ENCODE results near the gene CFAP221. TPM values are rescaled to one million over a fixed set of nuclear protein-coding genes. Genes with fewer than 3 reads are reported as not detected.

Gene CFAP221
- total RNA-seq, 1 donor from 2014 or later: 1.8 TPM

DNA sequence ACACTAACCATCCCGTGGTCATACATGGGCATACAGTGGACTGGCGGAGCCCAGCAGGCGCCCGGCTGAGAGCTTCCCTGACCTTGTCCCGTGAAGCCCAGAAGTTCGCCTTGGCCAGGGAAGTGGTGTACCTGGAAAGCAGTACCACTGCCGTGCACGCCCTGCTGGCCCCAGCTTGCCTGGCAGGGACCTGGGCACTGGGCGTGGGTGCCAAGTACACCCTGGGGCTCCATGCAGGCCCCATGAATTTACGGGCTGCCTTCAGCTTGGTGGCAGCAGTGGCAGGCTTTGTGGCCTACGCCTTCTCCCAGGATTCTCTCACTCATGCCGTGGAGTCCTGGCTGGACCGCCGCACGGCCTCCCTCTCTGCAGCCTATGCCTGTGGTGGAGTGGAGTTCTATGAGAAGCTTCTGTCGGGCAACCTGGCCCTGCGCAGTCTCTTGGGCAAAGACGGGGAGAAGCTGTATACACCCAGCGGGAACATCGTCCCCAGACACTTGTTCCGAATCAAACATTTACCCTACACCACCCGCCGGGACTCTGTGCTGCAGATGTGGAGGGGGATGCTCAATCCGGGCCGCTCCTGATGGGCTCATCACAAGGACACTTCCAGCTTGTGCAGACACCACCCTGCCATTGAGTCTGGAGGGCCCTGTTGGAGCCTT, 137.1 kb downstream of the CFAP221 start:
- Histone ChIP-seq H3K4me3 (ENCODE audit: low read depth, low read length) (no peak overlapping the region), H3K27me3 (ENCODE audit: control insufficient read depth, insufficient read depth, low read length) (no peaks in the 10 kb centered on the region)
- no peak for TF ChIP-seq CTCF (IDR thresholded peaks at IDR 0.05; ENCODE audit: insufficient read depth, low read length, poor library complexity, severe bottlenecking)

DNA sequence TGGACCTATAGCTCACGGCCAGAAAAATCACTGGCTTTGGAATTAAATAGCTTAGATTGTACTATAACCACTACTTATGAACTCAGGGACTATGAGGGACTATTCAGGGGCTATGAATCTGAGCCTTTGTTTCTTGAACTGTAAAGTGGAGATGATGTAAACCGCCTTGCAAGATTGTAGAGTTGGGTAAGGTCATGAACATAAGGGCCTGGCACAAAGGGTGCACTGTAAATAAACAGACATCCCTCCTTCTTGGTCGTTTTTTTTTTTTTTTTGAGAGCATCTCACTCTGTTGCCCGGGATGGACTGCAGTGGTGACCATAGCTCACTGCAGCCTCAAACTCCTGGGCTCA, 137.6 kb downstream of the CFAP221 start:
- no peak for DNase-seq (ENCODE audit: low read depth)

More for the DNA sequence above, 137.1 kb downstream of the CFAP221 start:
- DNase-seq (ENCODE audit: low read depth): no peak
- peaks cover 1% of the 10 kb centered on the region for H3K36me3 ChIP-seq (ENCODE audit: control insufficient read depth, insufficient read depth, low read length)

GRCh38 chr2:119682578-119682977, 138.3 kb downstream of the CFAP221 start:
- TF ChIP-seq CTCF (IDR thresholded peaks at IDR 0.05; ENCODE audit: insufficient read depth, low read length, poor library complexity, severe bottlenecking): no peak

More for the DNA sequence above, 137.6 kb downstream of the CFAP221 start:
- H3K36me3 ChIP-seq (ENCODE audit: control insufficient read depth, insufficient read depth, low read length): peaks cover 1% of the 10 kb centered on the region
- no peak overlapping the region for H3K4me3 ChIP-seq (ENCODE audit: low read depth, low read length)
- no peak for TF ChIP-seq CTCF (IDR thresholded peaks at IDR 0.05; ENCODE audit: insufficient read depth, low read length, poor library complexity, severe bottlenecking)
- H3K27me3 ChIP-seq (ENCODE audit: control insufficient read depth, insufficient read depth, low read length): no peaks in the 10 kb centered on the region

DNA sequence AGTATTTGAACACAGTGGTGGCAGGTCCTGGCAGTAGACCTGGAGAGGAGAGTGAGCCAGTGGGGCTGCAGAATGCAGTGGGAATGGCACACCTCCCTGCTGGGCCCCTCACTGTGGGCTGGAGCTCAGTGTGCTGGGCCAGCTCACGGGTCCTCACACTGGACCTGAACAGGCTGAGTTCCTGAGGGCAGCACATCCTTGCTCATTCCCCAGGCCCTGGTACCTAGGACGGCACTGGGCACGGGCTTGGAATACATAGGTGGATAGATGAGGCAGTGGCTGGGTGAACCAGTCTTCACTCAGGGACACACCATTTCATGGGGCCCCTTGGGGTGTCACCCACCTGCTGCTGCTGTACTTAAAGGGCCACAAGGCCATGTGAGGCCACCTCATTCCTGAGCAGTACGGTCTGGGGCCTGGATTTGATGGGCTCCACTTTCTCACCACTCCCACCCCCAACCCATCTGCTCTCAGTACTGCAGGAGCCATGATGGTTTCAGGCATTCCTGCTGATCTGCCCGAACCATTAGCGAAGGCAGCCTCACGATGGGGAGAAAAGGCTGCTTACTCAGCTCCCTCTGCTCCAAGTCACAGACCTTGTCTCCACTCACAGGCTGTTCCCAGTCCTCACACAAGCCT, 138.9 kb downstream of the CFAP221 start:
- DNase-seq (ENCODE audit: low read depth): no peak
- peaks cover 1% of the 10 kb centered on the region for H3K36me3 ChIP-seq (ENCODE audit: control insufficient read depth, insufficient read depth, low read length)
- TF ChIP-seq CTCF (IDR thresholded peaks at IDR 0.05; ENCODE audit: insufficient read depth, low read length, poor library complexity, severe bottlenecking): no peak
- no peaks in the 10 kb centered on the region for H3K27me3 ChIP-seq (ENCODE audit: control insufficient read depth, insufficient read depth, low read length)
- no peak overlapping the region for H3K4me3 ChIP-seq (ENCODE audit: low read depth, low read length)

More at GRCh38 chr2:119682578-119682977, 138.3 kb downstream of the CFAP221 start:
- no peak overlapping the region for H3K4me3 ChIP-seq (ENCODE audit: low read depth, low read length)
- H3K27me3 ChIP-seq (ENCODE audit: control insufficient read depth, insufficient read depth, low read length): no peaks in the 10 kb centered on the region
- H3K36me3 ChIP-seq (ENCODE audit: control insufficient read depth, insufficient read depth, low read length): peaks cover 1% of the 10 kb centered on the region
- no peak for DNase-seq (ENCODE audit: low read depth)

DNA sequence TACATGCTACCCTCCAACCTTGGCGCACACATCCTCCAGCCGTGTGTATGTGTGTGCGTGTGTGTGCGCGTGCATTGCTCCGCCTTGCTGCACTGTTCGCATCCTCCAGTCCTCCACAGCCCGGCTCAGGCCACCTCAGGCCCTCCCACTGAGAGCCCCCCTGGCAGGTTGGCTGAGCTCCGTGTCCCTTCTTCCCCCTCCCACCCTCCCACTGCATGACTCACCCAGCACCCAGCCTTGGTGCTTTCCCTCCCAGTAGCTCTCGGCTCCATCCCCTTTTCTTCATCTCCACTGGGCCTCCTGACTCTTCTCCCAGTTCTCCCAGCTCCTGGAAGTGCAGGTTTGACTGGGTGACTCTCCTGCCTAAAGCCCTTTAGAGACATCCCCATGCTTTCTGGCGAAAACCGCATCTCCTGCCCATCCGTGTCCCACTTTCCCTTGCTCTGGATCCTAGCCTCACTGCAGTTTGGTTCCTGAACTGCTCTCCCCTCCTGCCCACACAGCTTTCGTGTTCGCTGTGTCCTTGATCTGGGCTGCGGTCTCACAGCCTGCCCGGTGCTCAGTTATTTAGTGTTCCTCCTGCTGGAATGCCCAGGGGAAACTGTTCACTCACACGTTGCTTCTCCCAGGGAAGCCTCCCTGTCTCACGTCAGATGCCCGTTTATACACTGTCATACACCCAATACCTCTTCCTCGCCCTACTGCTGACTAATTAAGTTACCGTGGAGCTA, 139.6 kb downstream of the CFAP221 start:
- TF ChIP-seq CTCF (IDR thresholded peaks at IDR 0.05; ENCODE audit: insufficient read depth, low read length, poor library complexity, severe bottlenecking): peak; percentile 7
- Histone ChIP-seq H3K36me3 (ENCODE audit: control insufficient read depth, insufficient read depth, low read length) (peaks cover 1% of the 10 kb centered on the region), H3K27me3 (ENCODE audit: control insufficient read depth, insufficient read depth, low read length) (no peaks in the 10 kb centered on the region), H3K4me3 (ENCODE audit: low read depth, low read length) (no peak overlapping the region)
- peak; percentile 74 for DNase-seq (ENCODE audit: low read depth)

Data from kidney epithelial cell (primary cell).